H1 (cell line): ENCODE data around the gene RPL31. TPM values are rescaled to one million over a fixed set of nuclear protein-coding genes. Genes with fewer than 3 reads are reported as not detected.

Source experiments
- BCL11A ChIP-seq, 2 experiments: IDR thresholded peaks; one replicate each; pipeline ENCODE4 v1.6.1; 2011; ENCODE audit warnings: low read depth in 2 of 2, low read length in 2 of 2, mild to moderate bottlenecking in 2 of 2
- CBX8 ChIP-seq: fragments of 300-800, 300-1000 bp; sonication (generic); IDR thresholded peaks from 2 replicates; pipeline ENCODE4 v1.7.1; 2016; ENCODE audit warnings: low read depth, low read length, borderline replicate concordance
- CEBPB ChIP-seq: IDR thresholded peaks from 2 replicates; pipeline ENCODE4 v1.6.1; 2012; ENCODE audit warnings: low read depth, low read length
- CTBP2 ChIP-seq: IDR thresholded peaks from 2 replicates; pipeline ENCODE4 v1.7.0; 2011; ENCODE audit warnings: borderline replicate concordance, mild to moderate bottlenecking, moderate library complexity, mixed read lengths, low read length; ENCODE audit not compliant: insufficient read depth, insufficient read length
- EP300 ChIP-seq, 2 experiments: IDR thresholded peaks; 1 replicate in 1 of 2; 2 replicates in 1 of 2; pipeline ENCODE4 v1.6.1; 2011 to 2012; ENCODE audit warnings: low read depth in 2 of 2, low read length in 2 of 2, mild to moderate bottlenecking in 2 of 2, borderline replicate concordance in 1 of 2, inconsistent platforms in 1 of 2, moderate library complexity in 1 of 2
- HDAC6 ChIP-seq: IDR thresholded peaks from one replicate; pipeline ENCODE4 v1.7.1; 2012; ENCODE audit warnings: low read depth, mild to moderate bottlenecking, inconsistent platforms, low read length, moderate library complexity
- JUND ChIP-seq: IDR thresholded peaks from 2 replicates; pipeline ENCODE4 v1.6.1; 2011; ENCODE audit warnings: mild to moderate bottlenecking, improper control_type of control experiment, low read length
- KDM4A ChIP-seq: IDR thresholded peaks from one replicate; pipeline ENCODE4 v1.7.1; 2012; ENCODE audit warnings: low read depth, mild to moderate bottlenecking, moderate library complexity, low read length, inconsistent platforms; ENCODE audit not compliant: severe bottlenecking
- MAFK ChIP-seq: IDR thresholded peaks from 2 replicates; pipeline ENCODE4 v1.6.1; 2012; ENCODE audit warnings: low read depth, mild to moderate bottlenecking, improper control_type of control experiment, low read length
- NANOG ChIP-seq: IDR thresholded peaks from 2 replicates; pipeline ENCODE4 v1.6.1; 2011; ENCODE audit warnings: low read length, low read depth, mild to moderate bottlenecking, inconsistent platforms; ENCODE audit not compliant: insufficient read depth, poor library complexity, severe bottlenecking
- PHF8 ChIP-seq: fragments of 200-600 bp; sonication (generic); conservative IDR thresholded peaks from 2 replicates; pipeline ENCODE4 v1.7.1; 2012; ENCODE audit warnings: low read depth, mild to moderate bottlenecking, inconsistent platforms, low read length, moderate library complexity
- POU5F1 ChIP-seq: IDR thresholded peaks from 2 replicates; pipeline ENCODE4 v1.6.1; 2011; ENCODE audit warnings: low read depth, mild to moderate bottlenecking, low read length, moderate library complexity
- RAD21 ChIP-seq, 2 experiments: IDR thresholded peaks in 1 of 2; conservative IDR thresholded peaks in 1 of 2; 2 replicates each; pipeline ENCODE4 v1.6.1; 2011; ENCODE audit warnings: low read depth in 2 of 2, low read length in 2 of 2, improper control_type of control experiment in 1 of 2, inconsistent platforms in 1 of 2, mild to moderate bottlenecking in 1 of 2, moderate library complexity in 1 of 2
- RNF2 ChIP-seq: fragments of 200-900, 300-1000 bp; sonication (generic); IDR thresholded peaks from 2 replicates; pipeline ENCODE4 v1.7.1; 2016; ENCODE audit warnings: borderline replicate concordance, low read depth, mild to moderate bottlenecking, antibody characterized with exemption, low read length; ENCODE audit not compliant: poor library complexity, severe bottlenecking; ENCODE audit errors: missing control alignments
- SP2 ChIP-seq: IDR thresholded peaks from 2 replicates; pipeline ENCODE4 v1.6.1; 2012; ENCODE audit warnings: mild to moderate bottlenecking, low read length, inconsistent platforms
- SP4 ChIP-seq: IDR thresholded peaks from 2 replicates; pipeline ENCODE4 v1.6.1; 2012; ENCODE audit warnings: low read length, inconsistent platforms
- TAF1 ChIP-seq: IDR thresholded peaks from 2 replicates; pipeline ENCODE4 v1.6.1; 2011; ENCODE audit warnings: mild to moderate bottlenecking, low read depth, low read length
- TAF7 ChIP-seq: optimal IDR thresholded peaks from 2 replicates; pipeline ENCODE3; 2011; ENCODE audit warnings: low read depth, mild to moderate bottlenecking, inconsistent platforms, low read length, moderate library complexity, borderline replicate concordance
- TEAD4 ChIP-seq: IDR thresholded peaks from 2 replicates; pipeline ENCODE4 v1.6.1; 2012; ENCODE audit warnings: low read depth, low read length, inconsistent platforms, mixed read lengths
- USF2 ChIP-seq: IDR thresholded peaks from 2 replicates; pipeline ENCODE4 v1.6.1; 2011; ENCODE audit warnings: low read length, improper control_type of control experiment
- polyA plus RNA-seq, 7 experiments: library from polyadenylated mRNA; depleted of rRNA in 3 of 7; stranded (reverse) in 5 of 7; unstranded in 2 of 7; fragments of >200 nt in 5 of 7; fragments of 200-250 nt in 2 of 7; gene quantifications; 1 replicate in 5 of 7; 2 replicates in 1 of 7; 4 replicates in 1 of 7; pipeline versions ENCODE4 v1.2.1 to v1.2.3, GENCODE V29; 2011 to 2013; ENCODE audit warnings: missing spikeins in 2 of 7, mixed read lengths in 2 of 7
- total RNA-seq: library from RNA; stranded (reverse); fragmentation: NEBNext Ultra II Directional; extraction: Animal tissue kit (Norgen Biotek cat#: 25700); gene quantifications from 2 replicates; pipeline ENCODE4 v1.2.1, GENCODE V29; 2021
- TF ChIP-seq, protein P1 (sequence below): IDR thresholded peaks from 2 replicates; pipeline ENCODE4 v1.6.1; 2011; ENCODE audit warnings: low read depth, mild to moderate bottlenecking, low read length; ENCODE audit not compliant: insufficient read depth

RPL31 gene
- total and polyA plus RNA-seq, 2 of the 8 experiments (the other 6 are each of a cell fraction or from before 2014, with no cell fraction given) = 1,463 to 1,722 TPM

DNA sequence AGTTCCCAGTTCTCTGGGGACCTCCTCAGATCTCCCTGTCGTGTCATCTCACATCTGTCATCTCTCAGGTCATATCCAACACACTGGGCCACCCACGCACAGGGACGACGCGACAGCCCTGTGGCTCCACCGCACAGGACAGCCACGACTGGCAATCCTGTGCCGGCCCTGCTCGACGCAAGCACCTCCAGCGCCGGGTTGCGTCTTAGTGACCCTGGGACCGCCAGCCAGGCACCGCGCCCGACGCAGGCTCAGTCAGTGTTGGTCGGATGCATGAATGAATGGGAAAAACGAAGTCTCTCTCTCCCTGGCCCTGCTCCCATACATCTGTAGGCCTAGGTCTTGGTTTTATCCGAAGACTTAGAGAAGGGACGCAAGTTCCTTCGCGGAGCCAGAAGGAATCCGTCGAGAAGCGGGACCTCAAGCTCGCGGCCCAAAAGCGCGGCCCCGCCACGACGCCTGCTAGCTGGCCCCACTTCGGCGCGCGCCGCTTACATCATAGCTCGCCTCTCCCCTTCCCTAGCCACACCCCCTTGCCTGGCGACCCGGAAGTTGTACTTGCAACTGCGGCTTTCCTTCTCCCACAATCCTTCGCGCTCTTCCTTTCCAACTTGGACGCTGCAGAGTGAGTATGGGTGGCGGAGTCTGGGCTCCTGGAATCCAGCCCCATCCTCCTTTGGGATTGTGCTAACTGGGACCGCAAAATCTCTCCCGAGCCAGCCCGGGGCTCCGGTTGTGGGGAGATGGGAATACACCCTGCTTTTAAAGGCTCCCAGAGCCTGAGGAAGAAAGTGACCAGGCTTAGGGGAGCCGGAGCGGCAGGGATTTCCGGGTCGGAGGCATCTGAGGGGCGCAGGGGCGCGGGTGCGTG is at the start of gene RPL31 (continued):
- TF ChIP-seq TAF7 (peak; percentile 100), POU5F1 (no peak), TEAD4 (peak; percentile 29), PHF8 (peak; percentile 85), MAFK (no peak), TAF1 (peak; percentile 100), SP2 (no peak), USF2 (no peak), HDAC6 (no peak), KDM4A (peak; percentile 80), RNF2 (no peak), JUND (no peak), SP4 (no peak; the same call in 1 of the 2 replicates), BCL11A (IDR thresholded peaks at IDR 0.05; ENCODE audit: low read depth in 2 of 2, low read length in 2 of 2) (no peak), CTBP2 (no peak), CBX8 (no peak), RAD21 (IDR thresholded peaks at IDR 0.05 in 1 of 2, conservative IDR thresholded peaks at IDR 0.05 in 1 of 2; ENCODE audit: low read depth in 2 of 2, low read length in 2 of 2) (no peak), EP300 (IDR thresholded peaks at IDR 0.05; ENCODE audit: borderline replicate concordance in 1 of 2, low read depth in 2 of 2, low read length in 2 of 2) (no peak), NANOG (no peak), CEBPB (peak; percentile 68)
- TF ChIP-seq, protein P1, sequence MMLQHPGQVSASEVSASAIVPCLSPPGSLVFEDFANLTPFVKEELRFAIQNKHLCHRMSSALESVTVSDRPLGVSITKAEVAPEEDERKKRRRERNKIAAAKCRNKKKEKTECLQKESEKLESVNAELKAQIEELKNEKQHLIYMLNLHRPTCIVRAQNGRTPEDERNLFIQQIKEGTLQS = peak; percentile 63; the same call in 1 of the 2 replicates
